A549 (cell line): ENCODE measurements around the gene GRK1.

Experiments used
- JUNB ChIP-seq: fragments of >200 bp; sonication (Bioruptor Twin); formaldehyde crosslinking; IDR thresholded peaks from 2 replicates; pipeline ENCODE4 v1.6.1; 2016
- RAD21 ChIP-seq, 2 experiments: fragments of >200 bp in 1 of 2; sonication (Bioruptor Twin) in 1 of 2; formaldehyde crosslinking in 1 of 2; IDR thresholded peaks in 1 of 2; conservative IDR thresholded peaks in 1 of 2; 2 replicates in 1 of 2; 3 replicates in 1 of 2; pipeline ENCODE4 v1.6.1; 2012 to 2018; ENCODE audit warnings: inconsistent platforms in 1 of 2
- SMC3 ChIP-seq: fragments of >200 bp; sonication (Bioruptor Twin); formaldehyde crosslinking; IDR thresholded peaks from 3 replicates; pipeline ENCODE4 v1.6.1; 2018; ENCODE audit warnings: inconsistent platforms
- ZNF302 ChIP-seq: fragments of 250-450 bp; sonication (Bioruptor Pico); IDR thresholded peaks from 2 replicates; pipeline ENCODE4 v1.9.0; 2021; ENCODE audit warnings: inconsistent platforms, mild to moderate bottlenecking, moderate library complexity
- TF ChIP-seq, protein P1 (sequence below): fragments of >200 bp; sonication (Bioruptor Twin); formaldehyde crosslinking; IDR thresholded peaks from 3 replicates; pipeline ENCODE4 v1.5.1; 2016

DNA sequence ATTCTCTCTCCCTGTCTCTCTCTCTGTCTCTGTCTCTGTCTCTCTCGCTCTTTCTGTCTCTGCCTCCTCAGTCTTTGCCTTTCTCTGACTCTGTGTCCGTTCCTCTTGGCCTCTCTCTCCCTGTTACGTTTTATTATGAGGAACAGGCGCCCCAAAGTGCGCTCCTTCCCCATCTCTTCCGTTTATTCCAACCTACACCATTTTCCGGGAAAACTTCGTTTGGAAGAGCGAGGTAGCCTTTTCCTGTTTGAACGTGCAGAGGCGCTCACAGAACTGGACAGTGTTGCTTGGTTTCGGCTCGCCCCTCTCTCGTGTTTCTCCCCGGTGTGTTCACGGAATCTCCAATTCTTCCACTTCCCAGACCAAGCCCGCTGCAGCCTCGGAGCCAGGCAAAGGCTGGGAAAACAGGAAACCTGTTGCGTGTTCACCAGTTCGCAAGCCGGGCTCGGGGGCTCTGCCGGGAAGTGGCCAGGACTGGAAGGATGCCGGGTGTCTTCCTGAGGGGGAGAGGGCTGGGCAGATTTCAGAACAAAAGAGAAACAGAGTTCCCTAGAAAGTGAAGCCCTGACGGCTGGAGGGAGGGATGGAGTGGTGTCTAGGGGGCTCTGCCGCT is 92.6 kb downstream of the GRK1 start:
- TF ChIP-seq, protein P1, sequence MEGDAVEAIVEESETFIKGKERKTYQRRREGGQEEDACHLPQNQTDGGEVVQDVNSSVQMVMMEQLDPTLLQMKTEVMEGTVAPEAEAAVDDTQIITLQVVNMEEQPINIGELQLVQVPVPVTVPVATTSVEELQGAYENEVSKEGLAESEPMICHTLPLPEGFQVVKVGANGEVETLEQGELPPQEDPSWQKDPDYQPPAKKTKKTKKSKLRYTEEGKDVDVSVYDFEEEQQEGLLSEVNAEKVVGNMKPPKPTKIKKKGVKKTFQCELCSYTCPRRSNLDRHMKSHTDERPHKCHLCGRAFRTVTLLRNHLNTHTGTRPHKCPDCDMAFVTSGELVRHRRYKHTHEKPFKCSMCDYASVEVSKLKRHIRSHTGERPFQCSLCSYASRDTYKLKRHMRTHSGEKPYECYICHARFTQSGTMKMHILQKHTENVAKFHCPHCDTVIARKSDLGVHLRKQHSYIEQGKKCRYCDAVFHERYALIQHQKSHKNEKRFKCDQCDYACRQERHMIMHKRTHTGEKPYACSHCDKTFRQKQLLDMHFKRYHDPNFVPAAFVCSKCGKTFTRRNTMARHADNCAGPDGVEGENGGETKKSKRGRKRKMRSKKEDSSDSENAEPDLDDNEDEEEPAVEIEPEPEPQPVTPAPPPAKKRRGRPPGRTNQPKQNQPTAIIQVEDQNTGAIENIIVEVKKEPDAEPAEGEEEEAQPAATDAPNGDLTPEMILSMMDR, result no peak
- no peak for TF ChIP-seq SMC3
- TF ChIP-seq ZNF302 (CRISPR knock-in tag), result no peak
- TF ChIP-seq JUNB, result no peak
- TF ChIP-seq RAD21 (conservative IDR thresholded peaks at IDR 0.05 in 1 of 2, IDR thresholded peaks at IDR 0.05 in 1 of 2), result no peak
